Vagina (tissue), 2 donors: ENCODE results near the gene RNF112. TPM values are rescaled to one million over a fixed set of nuclear protein-coding genes. Genes with fewer than 3 reads are reported as not detected.

Source experiments
- DNase-seq, 2 donors: peaks; one replicate each; pipeline ENCODE4 v3.0.0-alpha.2; 2017; ENCODE audit errors: extremely low spot score in 2 of 2
- H3K27ac ChIP-seq: fragments of 200-600 bp; sonication (generic); one replicate; pipeline ENCODE4 v1.5.1; 2019
- H3K27me3 ChIP-seq: fragments of 200-600 bp; sonication (generic); one replicate; pipeline ENCODE4 v1.5.1; 2019
- H3K36me3 ChIP-seq, 2 donors: fragments of 200-600 bp; sonication (generic); one replicate each; pipeline ENCODE4 v1.5.1; 2017 to 2019
- H3K4me1 ChIP-seq: fragments of 200-600 bp; sonication (generic); one replicate; pipeline ENCODE4 v1.5.1; 2019
- H3K4me3 ChIP-seq, 2 donors: fragments of 200-600 bp; sonication (generic); 1 replicate in 1 of 2; 2 replicates in 1 of 2; pipeline ENCODE4 v1.5.1; 2016 to 2019
- H3K9me3 ChIP-seq: fragments of 200-600 bp; sonication (generic); one replicate; pipeline ENCODE4 v1.5.1; 2019
- POLR2A ChIP-seq, 2 donors: fragments of 450-650 bp; IDR thresholded peaks; one replicate each; pipeline ENCODE4 v1.6.1; 2017; ENCODE audit warnings: antibody characterized with exemption in 2 of 2, mild to moderate bottlenecking in 2 of 2, moderate library complexity in 2 of 2
- POLR2AphosphoS5 ChIP-seq, 2 donors: sonication (generic); formaldehyde crosslinking; IDR thresholded peaks; one replicate each; pipeline ENCODE4 v1.9.0; 2017; ENCODE audit warnings: antibody characterized with exemption in 2 of 2, mild to moderate bottlenecking in 2 of 2, low read depth in 1 of 2; ENCODE audit not compliant: insufficient read depth in 1 of 2
- intact Hi-C: fragments of 100-400 bp; cut with DNase I; formaldehyde crosslinking; loops from one replicate; pipeline ENCODE4 v1.15.1; 2023
- total RNA-seq: library from RNA; depleted of rRNA; stranded (reverse); fragments of >200 nt; gene quantifications from one replicate; pipeline ENCODE4 v1.2.3, GENCODE V29; 2016
- TF ChIP-seq, protein P1 (sequence below), 3 experiments: fragments of 450-650 bp in 2 of 3; fragments of 200-600 bp in 1 of 3; sonication (generic) in 1 of 3; IDR thresholded peaks; one replicate each; pipeline ENCODE4 v1.5.1; 2017 to 2019; ENCODE audit warnings: antibody characterized with exemption in 3 of 3, mild to moderate bottlenecking in 2 of 3, moderate library complexity in 2 of 3

Gene RNF112
- total RNA-seq, 1 donor from 2014 or later: 1.5 TPM

DNA sequence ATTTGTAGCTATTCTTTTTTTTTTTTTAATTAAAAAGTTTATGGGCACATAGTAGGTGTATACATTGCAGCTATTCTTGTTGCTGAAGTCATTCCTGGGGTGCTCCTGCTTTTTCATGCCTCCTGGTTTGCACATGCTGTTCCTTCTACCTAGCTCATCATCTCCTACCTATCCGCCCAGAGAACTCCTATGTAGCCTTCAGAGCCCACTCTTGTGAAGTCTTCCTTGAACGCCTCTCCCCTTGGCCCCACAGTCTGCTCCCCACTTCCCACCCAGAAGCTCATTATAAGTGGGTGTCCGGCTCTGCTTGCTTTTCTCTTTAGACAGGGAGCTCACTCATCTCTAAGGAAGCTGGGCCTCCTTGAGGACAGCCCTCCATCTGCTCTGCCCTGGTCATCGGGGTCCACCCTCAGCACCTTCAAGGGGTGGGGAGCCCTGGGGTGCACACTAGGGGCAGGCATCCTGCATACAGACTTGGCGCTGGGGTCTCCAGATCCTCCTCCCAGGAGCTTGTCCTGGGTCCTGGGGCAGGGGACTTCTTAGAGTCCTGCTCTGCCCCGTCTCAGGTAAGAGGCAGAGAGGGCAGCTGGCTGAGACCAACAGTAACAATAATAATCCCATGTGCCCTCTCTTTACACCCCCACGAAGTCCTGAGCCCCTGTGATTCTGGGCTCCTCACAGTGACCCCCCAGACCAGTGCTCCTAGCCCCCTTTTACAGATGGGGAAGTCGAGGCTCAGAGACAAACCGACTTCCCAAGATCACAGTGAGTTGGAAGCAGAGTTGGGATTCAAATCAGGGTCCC lies 45.0 kb upstream of the RNF112 start:
- intact Hi-C loops: loop anchor here (10.0 kb wide), 1 partner anchor 399 kb away; no protein-coding TSS in a partner anchor
- TF ChIP-seq, protein P1, sequence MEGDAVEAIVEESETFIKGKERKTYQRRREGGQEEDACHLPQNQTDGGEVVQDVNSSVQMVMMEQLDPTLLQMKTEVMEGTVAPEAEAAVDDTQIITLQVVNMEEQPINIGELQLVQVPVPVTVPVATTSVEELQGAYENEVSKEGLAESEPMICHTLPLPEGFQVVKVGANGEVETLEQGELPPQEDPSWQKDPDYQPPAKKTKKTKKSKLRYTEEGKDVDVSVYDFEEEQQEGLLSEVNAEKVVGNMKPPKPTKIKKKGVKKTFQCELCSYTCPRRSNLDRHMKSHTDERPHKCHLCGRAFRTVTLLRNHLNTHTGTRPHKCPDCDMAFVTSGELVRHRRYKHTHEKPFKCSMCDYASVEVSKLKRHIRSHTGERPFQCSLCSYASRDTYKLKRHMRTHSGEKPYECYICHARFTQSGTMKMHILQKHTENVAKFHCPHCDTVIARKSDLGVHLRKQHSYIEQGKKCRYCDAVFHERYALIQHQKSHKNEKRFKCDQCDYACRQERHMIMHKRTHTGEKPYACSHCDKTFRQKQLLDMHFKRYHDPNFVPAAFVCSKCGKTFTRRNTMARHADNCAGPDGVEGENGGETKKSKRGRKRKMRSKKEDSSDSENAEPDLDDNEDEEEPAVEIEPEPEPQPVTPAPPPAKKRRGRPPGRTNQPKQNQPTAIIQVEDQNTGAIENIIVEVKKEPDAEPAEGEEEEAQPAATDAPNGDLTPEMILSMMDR (IDR thresholded peaks at IDR 0.05): no peak
- TF ChIP-seq POLR2AphosphoS5 (IDR thresholded peaks at IDR 0.05; ENCODE audit: insufficient read depth in 1 of 2, low read depth in 1 of 2) (no peak), POLR2A (IDR thresholded peaks at IDR 0.05) (no peak)
- Histone ChIP-seq H3K4me3 (no peak overlapping the region), H3K36me3 (no peaks in the 10 kb centered on the region), H3K9me3 (no peaks in the 10 kb centered on the region), H3K27me3 (no peaks in the 10 kb centered on the region), H3K27ac (no peak overlapping the region), H3K4me1 (peaks cover 18% of the 10 kb centered on the region)
- DNase-seq: no peak

DNA sequence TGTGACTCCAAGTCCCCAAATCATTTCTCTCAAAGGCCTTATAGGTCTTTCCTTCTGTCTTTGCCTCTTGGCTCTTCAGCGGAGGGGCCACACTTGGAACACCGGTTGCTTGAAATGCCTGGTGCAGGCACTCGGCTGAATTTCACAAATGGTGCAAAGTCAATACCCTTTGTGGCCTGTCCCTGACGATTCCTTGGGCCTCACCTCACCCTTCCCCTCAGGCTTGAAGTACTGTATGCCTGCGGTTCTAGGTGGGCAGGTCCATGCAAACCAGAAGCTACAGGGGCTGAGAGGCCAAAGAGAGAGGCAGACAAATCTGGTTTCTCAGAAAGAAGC lies 44.4 kb upstream of the RNF112 start:
- no peaks in the 10 kb centered on the region for H3K27me3 ChIP-seq
- intact Hi-C loops: loop anchor here (10.0 kb wide), 1 partner anchor 398 kb away; no protein-coding TSS in a partner anchor
- H3K4me1 ChIP-seq: peaks cover 14% of the 10 kb centered on the region
- TF ChIP-seq POLR2A (IDR thresholded peaks at IDR 0.05): no peak
- TF ChIP-seq, protein P1 (IDR thresholded peaks at IDR 0.05): no peak
- TF ChIP-seq POLR2AphosphoS5 (IDR thresholded peaks at IDR 0.05; ENCODE audit: insufficient read depth in 1 of 2, low read depth in 1 of 2): no peak
- H3K4me3 ChIP-seq: no peak overlapping the region
- no peak overlapping the region for H3K27ac ChIP-seq
- DNase-seq: no peak
- no peaks in the 10 kb centered on the region for H3K9me3 ChIP-seq
- H3K36me3 ChIP-seq: no peaks in the 10 kb centered on the region

DNA sequence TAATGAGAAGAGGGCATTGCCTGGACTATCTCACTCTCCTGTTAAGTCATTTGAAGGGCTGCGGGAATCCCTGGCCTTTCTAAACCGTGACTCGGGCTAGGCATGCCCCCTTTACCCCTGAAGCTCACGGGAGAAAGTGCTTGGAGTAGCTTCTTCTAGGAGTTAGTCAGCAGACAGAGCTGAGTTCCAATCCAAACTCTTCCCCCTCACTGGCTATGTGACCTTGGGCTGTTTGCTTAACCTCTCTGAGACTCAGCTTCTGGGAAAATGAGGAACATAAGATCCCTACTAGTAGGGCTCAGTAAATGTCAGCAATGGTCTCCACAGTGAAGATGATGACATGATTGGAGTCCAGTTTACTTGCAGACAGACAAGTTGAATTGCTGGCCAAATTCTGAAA lies 42.8 kb upstream of the RNF112 start:
- DNase-seq: no peak
- peaks cover 7% of the 10 kb centered on the region for H3K4me1 ChIP-seq
- TF ChIP-seq POLR2A (IDR thresholded peaks at IDR 0.05) (no peak), POLR2AphosphoS5 (IDR thresholded peaks at IDR 0.05; ENCODE audit: insufficient read depth in 1 of 2, low read depth in 1 of 2) (no peak)
- TF ChIP-seq, protein P1 (IDR thresholded peaks at IDR 0.05): no peak
- H3K36me3 ChIP-seq: no peaks in the 10 kb centered on the region
- H3K27me3 ChIP-seq: no peaks in the 10 kb centered on the region
- no peak overlapping the region for H3K4me3 ChIP-seq
- no peaks in the 10 kb centered on the region for H3K9me3 ChIP-seq
- H3K27ac ChIP-seq: no peak overlapping the region
- intact Hi-C loops: loop anchor here (10.0 kb wide), 1 partner anchor 397 kb away; no protein-coding TSS in a partner anchor

DNA sequence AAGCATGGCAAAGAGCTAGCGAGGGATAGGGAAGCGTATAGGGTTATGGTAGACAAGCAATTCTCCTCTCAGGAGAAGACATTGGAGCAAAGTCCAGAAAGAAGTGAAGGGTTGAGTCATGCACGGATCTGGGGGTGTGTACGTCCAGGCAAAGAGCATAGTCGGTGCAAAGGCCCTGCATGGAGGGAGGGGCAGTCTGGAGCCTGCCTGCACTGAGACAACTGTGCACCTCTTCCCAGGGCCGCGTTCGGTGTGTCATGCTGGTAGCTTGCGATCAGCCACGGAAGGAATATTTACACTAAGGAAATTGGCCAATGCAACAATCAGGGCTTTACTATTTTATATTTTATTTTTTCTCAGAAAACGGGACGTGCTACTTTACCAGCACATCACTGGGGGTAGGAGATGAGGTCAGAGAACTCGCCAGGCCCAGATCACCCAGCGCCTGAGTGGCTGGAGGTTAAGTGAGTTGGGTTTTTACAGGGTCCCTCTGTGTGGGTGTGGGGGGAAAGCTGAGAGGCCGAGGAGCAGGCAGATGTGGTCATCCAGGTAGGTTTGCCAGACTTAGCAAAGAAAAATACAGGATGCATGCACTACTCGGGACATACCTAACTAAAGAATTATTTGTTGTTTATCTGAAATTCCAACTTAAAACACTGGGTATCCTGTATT lies 41.8 kb upstream of the RNF112 start:
- TF ChIP-seq, protein P1 (IDR thresholded peaks at IDR 0.05): no peak
- TF ChIP-seq POLR2AphosphoS5 (IDR thresholded peaks at IDR 0.05; ENCODE audit: insufficient read depth in 1 of 2, low read depth in 1 of 2) (no peak), POLR2A (IDR thresholded peaks at IDR 0.05) (no peak)
- no peak overlapping the region for H3K27ac ChIP-seq
- no peaks in the 10 kb centered on the region for H3K36me3 ChIP-seq
- no peak for DNase-seq
- H3K27me3 ChIP-seq: no peaks in the 10 kb centered on the region
- intact Hi-C loops: loop anchor here (10.0 kb wide), 1 partner anchor 396 kb away; no protein-coding TSS in a partner anchor
- no peaks in the 10 kb centered on the region for H3K9me3 ChIP-seq
- H3K4me1 ChIP-seq: peaks cover 7% of the 10 kb centered on the region
- H3K4me3 ChIP-seq: no peak overlapping the region
